Fibroblast of villous mesenchyme (primary cell): Measurements from ENCODE around the gene EXOC6. TPM values are rescaled to one million over a fixed set of nuclear protein-coding genes. Genes with fewer than 3 reads are reported as not detected.

Experiments
- DNase-seq: peaks from one replicate; pipeline ENCODE4 v3.0.0-alpha.2; 2010; ENCODE audit warnings: low read depth
- H3K4me3 ChIP-seq: 2 replicates; pipeline ENCODE4 v1.5.1; 2011; ENCODE audit warnings: low read depth, mild to moderate bottlenecking, low read length
- total RNA-seq: library from RNA; depleted of rRNA; stranded (reverse); fragments of >200 nt; gene quantifications from 2 replicates; pipeline ENCODE4 v1.2.3, GENCODE V29; 2012
- TF ChIP-seq, protein P1 (sequence below): IDR thresholded peaks from 2 replicates; pipeline ENCODE4 v1.5.1; 2012; ENCODE audit warnings: low read depth, mild to moderate bottlenecking, low read length; ENCODE audit not compliant: insufficient read depth

Gene EXOC6
- total RNA-seq, 1 donor, result 7.8 TPM

DNA sequence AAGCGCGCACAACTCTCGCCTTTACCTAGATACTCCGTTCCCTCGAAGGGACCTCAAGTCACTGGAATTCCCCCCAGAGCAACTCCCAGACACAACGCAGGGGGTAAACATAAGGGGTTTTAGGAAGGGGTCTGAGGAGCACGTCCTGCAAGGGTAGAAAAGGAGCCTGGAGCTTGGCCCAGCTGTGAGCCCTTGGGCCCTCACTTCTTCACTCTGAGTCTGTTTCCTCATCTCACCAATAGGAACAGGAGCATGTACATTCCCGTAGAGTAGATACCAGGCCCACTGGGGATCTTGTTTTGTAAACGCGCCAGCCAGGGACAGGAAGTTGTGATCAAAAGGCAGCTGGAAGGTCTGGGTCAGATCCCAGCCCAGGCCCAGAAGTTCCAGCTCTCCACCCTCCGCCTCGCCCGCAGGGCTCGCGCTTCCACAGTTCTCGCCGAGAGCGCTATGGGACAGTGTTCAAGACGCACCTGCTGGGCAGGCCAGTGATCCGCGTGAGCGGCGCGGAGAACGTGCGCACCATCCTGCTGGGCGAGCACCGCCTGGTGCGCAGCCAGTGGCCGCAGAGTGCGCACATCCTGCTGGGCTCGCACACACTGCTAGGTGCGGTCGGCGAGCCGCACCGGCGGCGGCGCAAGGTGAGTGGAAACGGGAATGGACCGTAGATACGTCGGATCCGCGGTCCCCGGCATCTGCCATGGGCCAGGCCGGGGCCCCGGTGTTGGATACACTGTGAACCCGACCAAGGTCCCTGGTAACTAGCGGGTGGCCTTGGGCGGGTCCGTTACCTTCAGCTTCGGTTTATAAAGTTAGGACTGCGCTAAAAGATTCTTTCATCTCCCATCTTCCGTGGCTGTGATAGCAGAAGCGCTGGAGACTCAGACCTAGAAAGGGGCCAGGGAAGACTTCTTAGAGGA lies 213.5 kb downstream of the EXOC6 start:
- H3K4me3 ChIP-seq, result peak overlapping the region; percentile 45
- TF ChIP-seq, protein P1, sequence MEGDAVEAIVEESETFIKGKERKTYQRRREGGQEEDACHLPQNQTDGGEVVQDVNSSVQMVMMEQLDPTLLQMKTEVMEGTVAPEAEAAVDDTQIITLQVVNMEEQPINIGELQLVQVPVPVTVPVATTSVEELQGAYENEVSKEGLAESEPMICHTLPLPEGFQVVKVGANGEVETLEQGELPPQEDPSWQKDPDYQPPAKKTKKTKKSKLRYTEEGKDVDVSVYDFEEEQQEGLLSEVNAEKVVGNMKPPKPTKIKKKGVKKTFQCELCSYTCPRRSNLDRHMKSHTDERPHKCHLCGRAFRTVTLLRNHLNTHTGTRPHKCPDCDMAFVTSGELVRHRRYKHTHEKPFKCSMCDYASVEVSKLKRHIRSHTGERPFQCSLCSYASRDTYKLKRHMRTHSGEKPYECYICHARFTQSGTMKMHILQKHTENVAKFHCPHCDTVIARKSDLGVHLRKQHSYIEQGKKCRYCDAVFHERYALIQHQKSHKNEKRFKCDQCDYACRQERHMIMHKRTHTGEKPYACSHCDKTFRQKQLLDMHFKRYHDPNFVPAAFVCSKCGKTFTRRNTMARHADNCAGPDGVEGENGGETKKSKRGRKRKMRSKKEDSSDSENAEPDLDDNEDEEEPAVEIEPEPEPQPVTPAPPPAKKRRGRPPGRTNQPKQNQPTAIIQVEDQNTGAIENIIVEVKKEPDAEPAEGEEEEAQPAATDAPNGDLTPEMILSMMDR, result no peak
- DNase-seq, result no peak

GRCh38 chr10:93062514-93063143 lies 214.3 kb downstream of the EXOC6 start:
- no peak for DNase-seq
- H3K4me3 ChIP-seq, result peak overlapping the region; percentile 45

DNA sequence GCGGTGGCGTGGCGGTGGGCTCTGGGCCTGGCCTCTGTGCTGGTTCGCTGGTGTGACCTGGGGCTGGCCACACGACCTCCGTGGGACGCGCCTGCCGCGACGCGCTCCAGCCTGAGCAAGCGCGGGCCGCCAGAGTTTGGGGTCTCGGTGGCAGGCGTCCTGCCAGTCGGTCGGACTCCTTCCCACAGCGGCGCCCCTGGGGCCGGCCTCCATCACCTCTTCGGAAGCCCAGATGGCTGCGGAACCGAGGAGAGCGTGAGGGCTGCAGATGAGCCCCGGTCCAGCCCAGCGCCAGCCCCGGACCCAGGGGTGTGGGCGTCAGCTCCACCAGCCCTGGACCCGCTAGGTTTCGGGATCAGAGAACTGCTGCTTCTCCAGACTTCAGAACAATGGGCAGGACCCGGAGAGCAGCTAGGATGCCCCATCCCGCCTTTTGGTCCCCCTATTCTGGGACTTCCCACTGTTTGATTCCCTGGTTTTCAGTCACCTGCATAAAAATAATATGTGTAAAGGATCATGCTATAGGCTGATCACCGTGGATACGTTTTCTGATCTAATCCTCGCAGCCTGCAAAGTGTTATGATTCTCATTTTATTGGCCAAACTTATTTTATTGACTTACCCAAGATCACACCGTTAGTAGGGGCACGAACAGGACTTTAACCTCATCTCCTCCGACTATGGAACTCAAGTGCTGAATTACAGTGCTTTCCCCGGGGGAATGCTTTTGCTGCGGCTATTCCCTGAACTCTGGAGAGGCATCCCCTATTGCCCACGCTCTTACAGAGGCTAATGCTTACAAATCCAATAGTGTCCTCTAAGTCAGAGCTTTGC lies 215.0 kb downstream of the EXOC6 start:
- no peak overlapping the region for H3K4me3 ChIP-seq
- TF ChIP-seq, protein P1, result no peak
- DNase-seq, result no peak

More at GRCh38 chr10:93062514-93063143, 214.3 kb downstream of the EXOC6 start:
- TF ChIP-seq, protein P1, result peak; percentile 53

GRCh38 chr10:93063977-93064660 lies 215.8 kb downstream of the EXOC6 start:
- TF ChIP-seq, protein P1, result no peak
- no peak overlapping the region for H3K4me3 ChIP-seq
- DNase-seq, result no peak

GRCh38 chr10:93064874-93065660 lies 216.7 kb downstream of the EXOC6 start:
- TF ChIP-seq, protein P1, result no peak
- H3K4me3 ChIP-seq, result no peak overlapping the region
- no peak for DNase-seq
